Upper lobe of left lung (tissue), 4 donors: ENCODE data around the gene SPATA13.

Experiments
- EP300 ChIP-seq, 4 donors: sonication (generic); formaldehyde crosslinking; IDR thresholded peaks; one replicate each; pipeline ENCODE4 v1.5.1; 2017; ENCODE audit warnings: antibody characterized with exemption in 4 of 4, control low read depth in 2 of 4
- POLR2A ChIP-seq, 4 donors: fragments of 450-650 bp; IDR thresholded peaks; one replicate each; pipeline ENCODE4 v1.5.1; 2016 to 2017; ENCODE audit warnings: antibody characterized with exemption in 4 of 4, mild to moderate bottlenecking in 2 of 4
- TF ChIP-seq, protein P1 (sequence below), 6 experiments: fragments of 450-650 bp in 4 of 6; fragments of 200-600 bp in 2 of 6; sonication (generic) in 2 of 6; IDR thresholded peaks; one replicate each; pipeline ENCODE4 v1.5.1; 2016 to 2019; ENCODE audit warnings: antibody characterized with exemption in 6 of 6

DNA sequence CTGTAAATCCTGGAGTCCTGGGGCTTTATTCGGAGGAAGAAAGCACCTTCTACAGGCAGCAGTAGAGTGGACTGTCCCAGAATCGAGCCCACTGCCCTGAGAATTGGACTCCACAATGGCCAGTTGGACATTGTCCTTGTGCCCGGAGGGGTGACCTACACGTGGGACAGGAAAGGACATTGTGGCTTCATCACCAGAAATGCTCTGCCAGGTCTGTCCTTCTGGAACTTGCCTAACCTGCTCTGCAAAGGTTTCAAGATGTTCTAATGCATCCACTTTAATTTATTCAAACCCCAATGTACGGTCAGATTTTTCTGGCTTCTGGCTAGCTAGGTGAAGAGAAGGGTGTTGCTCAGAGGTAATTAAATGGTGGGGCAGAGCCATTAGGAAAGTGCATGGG is 32.4 kb upstream of the SPATA13 start:
- TF ChIP-seq, protein P1, sequence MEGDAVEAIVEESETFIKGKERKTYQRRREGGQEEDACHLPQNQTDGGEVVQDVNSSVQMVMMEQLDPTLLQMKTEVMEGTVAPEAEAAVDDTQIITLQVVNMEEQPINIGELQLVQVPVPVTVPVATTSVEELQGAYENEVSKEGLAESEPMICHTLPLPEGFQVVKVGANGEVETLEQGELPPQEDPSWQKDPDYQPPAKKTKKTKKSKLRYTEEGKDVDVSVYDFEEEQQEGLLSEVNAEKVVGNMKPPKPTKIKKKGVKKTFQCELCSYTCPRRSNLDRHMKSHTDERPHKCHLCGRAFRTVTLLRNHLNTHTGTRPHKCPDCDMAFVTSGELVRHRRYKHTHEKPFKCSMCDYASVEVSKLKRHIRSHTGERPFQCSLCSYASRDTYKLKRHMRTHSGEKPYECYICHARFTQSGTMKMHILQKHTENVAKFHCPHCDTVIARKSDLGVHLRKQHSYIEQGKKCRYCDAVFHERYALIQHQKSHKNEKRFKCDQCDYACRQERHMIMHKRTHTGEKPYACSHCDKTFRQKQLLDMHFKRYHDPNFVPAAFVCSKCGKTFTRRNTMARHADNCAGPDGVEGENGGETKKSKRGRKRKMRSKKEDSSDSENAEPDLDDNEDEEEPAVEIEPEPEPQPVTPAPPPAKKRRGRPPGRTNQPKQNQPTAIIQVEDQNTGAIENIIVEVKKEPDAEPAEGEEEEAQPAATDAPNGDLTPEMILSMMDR (IDR thresholded peaks at IDR 0.05): no peak
- TF ChIP-seq EP300 (IDR thresholded peaks at IDR 0.05) (no peak), POLR2A (IDR thresholded peaks at IDR 0.05) (no peak)
